AG09309 (cell line): Measurements from ENCODE around the gene CD200R1L.

Source experiments
- DNase-seq: peaks from one replicate; pipeline ENCODE4 v3.0.0-alpha.2; 2010; ENCODE audit warnings: low read depth
- H3K4me3 ChIP-seq: 2 replicates; pipeline ENCODE4 v1.5.1; 2011; ENCODE audit warnings: mild to moderate bottlenecking, low read depth, low read length, moderate library complexity; ENCODE audit not compliant: control insufficient read depth
- CTCF ChIP-seq: IDR thresholded peaks from 2 replicates; pipeline ENCODE4 v1.5.1; 2011; ENCODE audit warnings: mild to moderate bottlenecking, low read depth, low read length, inconsistent platforms; ENCODE audit not compliant: insufficient read depth, control insufficient read depth; ENCODE audit errors: missing control alignments

Gene CD200R1L

DNA sequence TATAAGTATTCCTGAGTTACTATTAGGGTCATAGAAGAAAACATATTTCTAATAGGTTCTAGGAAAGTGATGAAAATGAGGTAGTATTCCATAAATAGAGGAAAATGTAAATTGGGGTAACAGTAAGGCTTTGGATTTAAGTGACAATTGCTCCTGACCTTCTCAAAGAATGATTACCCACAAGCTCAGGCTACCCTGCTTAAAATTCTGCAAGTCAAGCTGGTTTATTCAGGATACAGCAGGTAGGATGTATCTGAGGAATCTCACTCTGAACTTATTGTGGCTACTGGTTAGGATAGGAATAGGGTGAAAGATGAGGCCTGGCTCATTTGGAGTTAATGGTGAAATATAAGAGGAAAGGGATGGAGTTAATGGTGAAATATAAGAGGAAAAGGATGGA is 67.7 kb downstream of the CD200R1L start:
- DNase-seq: no peak
- no peak for TF ChIP-seq CTCF
- no peak overlapping the region for H3K4me3 ChIP-seq

- TF ChIP-seq CTCF: no peak
- no peak for DNase-seq
- H3K4me3 ChIP-seq: no peak overlapping the region
Measured at GRCh38 chr3:112778353-112778948, 68.2 kb downstream of the CD200R1L start.

DNA sequence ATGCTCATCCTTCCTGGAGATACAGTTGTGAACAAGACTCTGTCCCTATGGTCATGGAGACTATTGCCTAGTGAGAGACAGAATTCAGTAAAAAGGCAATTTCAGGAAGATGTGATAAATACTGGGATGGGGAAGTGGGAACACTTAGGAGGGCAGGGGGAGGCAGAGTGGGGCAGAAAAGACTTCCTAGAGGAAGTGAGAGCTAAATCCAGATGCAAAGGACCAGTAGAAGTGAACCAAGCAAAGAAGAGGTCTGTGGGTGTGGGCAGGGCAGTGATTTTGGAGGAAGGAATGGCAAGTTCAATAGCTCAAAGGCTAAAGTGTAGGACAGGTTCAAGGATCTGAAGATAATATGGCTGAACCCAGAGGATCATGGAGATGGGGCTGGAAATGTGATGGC is 68.9 kb downstream of the CD200R1L start:
- H3K4me3 ChIP-seq: no peak overlapping the region
- no peak for TF ChIP-seq CTCF

DNA sequence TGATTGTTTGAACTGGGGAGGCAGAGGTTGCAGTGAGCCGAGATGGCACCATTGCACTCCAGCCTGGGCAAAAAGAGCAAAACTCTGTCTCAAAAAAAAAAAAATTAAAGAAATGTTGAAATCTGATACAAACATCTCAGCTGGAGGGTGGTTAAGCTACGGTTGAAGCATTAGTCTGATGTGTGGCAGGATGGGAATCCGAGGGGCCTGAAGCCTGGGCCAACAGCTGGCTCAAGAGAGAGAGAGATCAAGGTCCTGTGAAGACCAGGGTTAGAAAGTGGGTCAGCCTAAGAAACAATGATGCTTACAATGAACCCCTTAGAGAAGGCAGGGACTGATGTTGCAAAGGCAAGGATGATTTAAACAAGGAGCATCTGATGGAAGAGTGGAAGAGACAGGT is 69.8 kb downstream of the CD200R1L start:
- no peak overlapping the region for H3K4me3 ChIP-seq
- no peak for DNase-seq
- TF ChIP-seq CTCF: no peak

More for the DNA sequence above, 68.9 kb downstream of the CD200R1L start:
- DNase-seq: no peak

- DNase-seq: no peak
- TF ChIP-seq CTCF: no peak
- H3K4me3 ChIP-seq: no peak overlapping the region
Measured at GRCh38 chr3:112776000-112776399, 70.7 kb downstream of the CD200R1L start.

- TF ChIP-seq CTCF: no peak
- H3K4me3 ChIP-seq: no peak overlapping the region
- no peak for DNase-seq
Measured at GRCh38 chr3:112775011-112775742, 71.5 kb downstream of the CD200R1L start.
